ENCODE measurements around the gene PPT1. TPM values are rescaled to one million over a fixed set of nuclear protein-coding genes. Genes with fewer than 3 reads are reported as not detected.
"Not testable (repeated sequence)": the region's sequence is repeated elsewhere in the genome, so short reads cannot be mapped to it uniquely, and the experiment has no call there.

Gene PPT1
- total RNA-seq, 1 donor from 2014 or later: 67.3 TPM

DNA sequence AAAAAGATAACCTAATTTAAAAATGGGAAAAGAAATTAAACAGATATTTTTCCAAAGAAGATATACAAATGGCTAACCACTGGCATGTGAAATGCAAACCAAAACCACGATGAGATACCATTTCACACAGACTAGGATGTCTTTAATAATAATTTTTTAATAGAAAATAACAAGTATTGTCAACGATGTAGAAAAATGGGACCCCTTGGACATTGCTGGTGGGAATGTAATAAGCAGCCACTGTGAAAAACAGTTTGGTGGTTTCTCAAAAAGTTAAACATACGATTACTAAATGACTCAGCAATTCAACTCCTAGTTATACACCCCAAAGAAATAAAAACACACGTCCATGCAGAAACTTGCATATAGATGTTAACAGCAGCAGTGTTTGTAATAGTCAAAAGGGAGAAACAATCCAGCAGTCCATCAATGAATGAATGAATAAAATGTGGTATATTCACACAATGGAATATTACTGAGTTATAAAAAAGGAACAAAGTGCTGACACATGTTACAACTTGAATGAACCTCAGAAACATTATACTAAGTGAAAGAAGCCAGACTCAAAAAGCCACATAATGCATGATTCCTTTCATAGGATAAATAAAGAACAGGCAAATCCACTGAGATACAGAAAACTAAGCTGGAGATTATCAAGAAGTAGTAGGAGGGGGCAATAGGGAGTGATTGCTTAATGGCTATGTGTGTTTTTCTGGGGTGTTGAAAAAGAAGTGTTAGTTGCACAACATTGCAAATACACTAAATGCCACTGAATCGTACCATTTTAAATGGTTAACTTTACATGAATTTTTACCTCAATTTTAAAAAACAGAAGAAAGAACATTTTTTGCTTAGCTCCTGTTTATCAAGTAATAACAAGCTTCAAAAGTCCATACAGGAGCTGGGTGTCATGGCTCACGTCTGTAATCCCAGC lies 4.1 kb downstream of the PPT1 start:
- H3K4me3 Mint-ChIP-seq (ENCODE audit: low read depth): no peak overlapping the region
- H3K36me3 Mint-ChIP-seq (ENCODE audit: insufficient read depth): peaks cover 9% of the 10 kb centered on the region
- TF ChIP-seq, protein P1, sequence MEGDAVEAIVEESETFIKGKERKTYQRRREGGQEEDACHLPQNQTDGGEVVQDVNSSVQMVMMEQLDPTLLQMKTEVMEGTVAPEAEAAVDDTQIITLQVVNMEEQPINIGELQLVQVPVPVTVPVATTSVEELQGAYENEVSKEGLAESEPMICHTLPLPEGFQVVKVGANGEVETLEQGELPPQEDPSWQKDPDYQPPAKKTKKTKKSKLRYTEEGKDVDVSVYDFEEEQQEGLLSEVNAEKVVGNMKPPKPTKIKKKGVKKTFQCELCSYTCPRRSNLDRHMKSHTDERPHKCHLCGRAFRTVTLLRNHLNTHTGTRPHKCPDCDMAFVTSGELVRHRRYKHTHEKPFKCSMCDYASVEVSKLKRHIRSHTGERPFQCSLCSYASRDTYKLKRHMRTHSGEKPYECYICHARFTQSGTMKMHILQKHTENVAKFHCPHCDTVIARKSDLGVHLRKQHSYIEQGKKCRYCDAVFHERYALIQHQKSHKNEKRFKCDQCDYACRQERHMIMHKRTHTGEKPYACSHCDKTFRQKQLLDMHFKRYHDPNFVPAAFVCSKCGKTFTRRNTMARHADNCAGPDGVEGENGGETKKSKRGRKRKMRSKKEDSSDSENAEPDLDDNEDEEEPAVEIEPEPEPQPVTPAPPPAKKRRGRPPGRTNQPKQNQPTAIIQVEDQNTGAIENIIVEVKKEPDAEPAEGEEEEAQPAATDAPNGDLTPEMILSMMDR (IDR thresholded peaks at IDR 0.05; ENCODE audit: unreplicated experiment): no peak
- peaks cover 6% of the 10 kb centered on the region for H3K27me3 Mint-ChIP-seq
- no peak overlapping the region for H3K27ac Mint-ChIP-seq
- H3K9me3 Mint-ChIP-seq (ENCODE audit: low read depth): no peaks in the 10 kb centered on the region
- DNase-seq (ENCODE audit: low spot score, unreplicated experiment): no peak
- peaks cover 6% of the 10 kb centered on the region for H3K4me1 Mint-ChIP-seq (ENCODE audit: low read depth)

DNA sequence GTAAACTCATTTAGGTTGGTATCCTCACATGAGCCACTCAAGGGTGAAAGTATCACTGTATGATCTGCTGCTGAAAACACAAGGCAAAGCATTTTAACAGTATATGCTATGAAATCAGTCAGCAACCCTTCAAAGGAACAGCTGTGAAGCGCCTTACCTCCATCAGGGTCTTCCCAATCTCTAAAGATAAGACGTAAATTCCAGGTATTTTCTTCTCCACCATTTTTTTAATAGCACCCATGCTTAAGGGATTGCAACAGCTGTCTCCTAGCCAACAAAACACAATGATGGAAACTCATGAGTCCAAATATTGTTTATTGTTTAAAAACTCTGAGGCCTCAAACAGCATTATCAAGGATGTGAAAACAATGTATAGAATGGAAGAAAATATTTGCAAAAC lies 4.8 kb downstream of the PPT1 start:
- TF ChIP-seq, protein P1 (IDR thresholded peaks at IDR 0.05; ENCODE audit: unreplicated experiment): no peak
- no peak for DNase-seq (ENCODE audit: low spot score, unreplicated experiment)
- Mint-ChIP-seq H3K4me3 (ENCODE audit: low read depth) (no peak overlapping the region), H3K27ac (no peak overlapping the region), H3K4me1 (ENCODE audit: low read depth) (peaks cover 3% of the 10 kb centered on the region), H3K27me3 (no peaks in the 10 kb centered on the region), H3K36me3 (ENCODE audit: insufficient read depth) (peaks cover 9% of the 10 kb centered on the region), H3K9me3 (ENCODE audit: low read depth) (no peaks in the 10 kb centered on the region)

DNA sequence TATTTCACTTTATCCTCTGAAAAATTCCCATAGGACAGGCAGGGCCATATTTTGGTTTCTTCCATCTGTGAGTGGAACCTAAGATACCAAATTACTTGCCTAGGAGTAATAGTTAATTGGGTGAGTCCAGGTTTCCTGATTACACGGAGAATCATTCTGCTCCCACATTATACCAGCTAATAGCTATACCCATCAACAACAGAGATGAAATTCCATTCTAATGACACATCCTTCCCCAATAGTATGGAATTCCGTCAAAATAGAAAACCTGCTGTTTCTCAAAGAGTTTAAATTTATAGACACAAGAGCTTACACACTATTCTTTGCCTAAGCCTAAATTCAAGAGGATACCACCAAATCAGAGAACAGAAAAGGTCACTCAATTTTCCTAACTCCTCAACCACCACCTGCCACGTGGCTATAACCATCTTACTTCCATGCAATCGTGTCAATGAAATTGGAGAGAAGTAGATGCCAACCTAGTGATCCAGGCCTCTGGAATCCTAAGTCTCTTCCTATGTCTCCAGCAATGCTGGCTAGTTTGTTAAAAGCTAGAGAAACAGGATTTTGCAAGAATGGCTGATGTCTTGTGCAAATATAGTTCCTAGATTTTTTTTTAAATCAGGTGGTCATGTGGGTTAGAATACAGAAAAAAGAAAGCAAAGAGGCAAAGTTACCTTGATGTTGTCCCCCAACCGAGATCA lies 6.2 kb downstream of the PPT1 start:
- H3K36me3 Mint-ChIP-seq (ENCODE audit: insufficient read depth): peaks cover 9% of the 10 kb centered on the region
- H3K27me3 Mint-ChIP-seq: no peaks in the 10 kb centered on the region
- H3K4me3 Mint-ChIP-seq (ENCODE audit: low read depth): no peak overlapping the region
- no peaks in the 10 kb centered on the region for H3K9me3 Mint-ChIP-seq (ENCODE audit: low read depth)
- TF ChIP-seq, protein P1 (IDR thresholded peaks at IDR 0.05; ENCODE audit: unreplicated experiment): no peak
- no peak overlapping the region for H3K27ac Mint-ChIP-seq
- H3K4me1 Mint-ChIP-seq (ENCODE audit: low read depth): no peaks in the 10 kb centered on the region
- no peak for DNase-seq (ENCODE audit: low spot score, unreplicated experiment)

DNA sequence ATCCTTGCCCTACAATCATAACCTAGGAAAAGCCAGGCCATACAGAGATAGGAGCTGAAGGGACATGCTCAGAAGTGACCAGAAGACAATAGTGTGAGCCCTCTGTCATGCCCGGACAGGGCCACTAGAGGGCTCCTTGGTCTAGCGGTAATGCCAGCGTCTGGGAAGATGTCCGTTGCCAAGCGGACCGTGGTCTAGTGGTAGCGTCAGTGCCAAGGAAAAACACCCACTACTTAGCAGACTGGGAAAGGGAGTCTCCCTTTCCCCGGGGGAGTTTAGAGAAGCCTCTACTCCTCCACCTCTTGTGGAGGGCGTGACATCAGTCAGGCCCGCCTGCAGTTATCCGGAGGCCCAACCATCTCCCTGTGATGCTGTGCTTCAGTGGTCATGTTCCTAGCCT lies 12.3 kb downstream of the PPT1 start:
- not testable (repeated sequence) for H3K4me1 Mint-ChIP-seq (ENCODE audit: low read depth); H3K4me3 Mint-ChIP-seq (ENCODE audit: low read depth); H3K9me3 Mint-ChIP-seq (ENCODE audit: low read depth); H3K27me3 Mint-ChIP-seq; H3K27ac Mint-ChIP-seq
- peaks cover 15% of the 10 kb centered on the region for H3K36me3 Mint-ChIP-seq (ENCODE audit: insufficient read depth)
- TF ChIP-seq, protein P1 (IDR thresholded peaks at IDR 0.05; ENCODE audit: unreplicated experiment): peak; percentile 72
- DNase-seq (ENCODE audit: low spot score, unreplicated experiment): peak; percentile 60

DNA sequence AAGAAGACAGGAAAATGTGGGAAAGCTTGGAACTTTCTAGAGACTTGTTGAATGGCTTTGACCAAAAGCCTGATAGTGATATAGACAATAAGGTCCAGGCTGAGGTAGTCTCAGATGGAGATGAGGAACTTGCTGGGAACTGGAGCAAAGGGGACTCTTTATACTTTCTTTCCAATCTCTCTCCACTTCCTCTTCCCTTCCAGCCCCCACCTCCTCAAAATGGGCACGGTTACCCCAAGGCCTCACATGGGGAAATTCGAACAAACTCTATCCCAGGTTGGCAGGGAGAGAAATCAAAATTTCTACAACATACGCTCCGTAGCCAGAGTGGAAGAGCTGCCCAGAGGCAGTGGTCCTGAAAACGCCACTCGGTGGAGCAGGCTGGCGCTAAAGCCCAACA lies 15.2 kb downstream of the PPT1 start:
- no peak overlapping the region for H3K4me3 Mint-ChIP-seq (ENCODE audit: low read depth)
- H3K36me3 Mint-ChIP-seq (ENCODE audit: insufficient read depth): peaks cover 14% of the 10 kb centered on the region
- no peaks in the 10 kb centered on the region for H3K9me3 Mint-ChIP-seq (ENCODE audit: low read depth)
- TF ChIP-seq, protein P1 (IDR thresholded peaks at IDR 0.05; ENCODE audit: unreplicated experiment): no peak
- no peaks in the 10 kb centered on the region for H3K27me3 Mint-ChIP-seq
- no peak for DNase-seq (ENCODE audit: low spot score, unreplicated experiment)
- H3K27ac Mint-ChIP-seq: no peak overlapping the region
- H3K4me1 Mint-ChIP-seq (ENCODE audit: low read depth): no peaks in the 10 kb centered on the region
